SU-DHL-6 (cell line): ENCODE data around the gene CAMK1D.

ENCODE experiments used
- H2AFZ ChIP-seq: fragments of 200-600 bp; sonication (generic); 2 replicates; pipeline ENCODE4 v1.6.1; 2014; ENCODE audit warnings: low read depth, mild to moderate bottlenecking, moderate library complexity, mixed read lengths, antibody characterized with exemption, low read length; ENCODE audit not compliant: severe bottlenecking
- H3F3A ChIP-seq: fragments of 200-600 bp; shearing (Covaris generic); 2 replicates; pipeline ENCODE4 v1.6.0; 2016; ENCODE audit warnings: antibody characterized with exemption, mild to moderate bottlenecking; ENCODE audit not compliant: insufficient read depth
- H3K27ac ChIP-seq: fragments of 200-600 bp; sonication (generic); 2 replicates; pipeline ENCODE4 v1.5.1; 2016; ENCODE audit warnings: low read depth, mild to moderate bottlenecking, low read length, moderate library complexity, mixed read lengths
- H3K27me3 ChIP-seq: fragments of 200-600 bp; sonication (generic), shearing (Covaris generic); 2 replicates; pipeline ENCODE4 v1.6.0; 2014; ENCODE audit warnings: mild to moderate bottlenecking, low read length
- H3K36me3 ChIP-seq: fragments of 200-600 bp; sonication (generic); 2 replicates; pipeline ENCODE4 v1.6.1; 2014; ENCODE audit warnings: mild to moderate bottlenecking, low read length, mixed read lengths
- H3K4me2 ChIP-seq: fragments of 300-600, 200-600 bp; shearing (Covaris generic), sonication (generic); 2 replicates; pipeline ENCODE4 v1.6.0; 2014; ENCODE audit warnings: low read length, low read depth, mild to moderate bottlenecking; ENCODE audit not compliant: poor library complexity, severe bottlenecking
- H3K4me3 ChIP-seq: fragments of 200-600 bp; sonication (generic); 2 replicates; pipeline ENCODE4 v1.5.1; 2014; ENCODE audit warnings: antibody characterized with exemption, low read length, mild to moderate bottlenecking, mixed read lengths; ENCODE audit not compliant: insufficient read depth, poor library complexity, severe bottlenecking
- H3K79me2 ChIP-seq: fragments of 200-600 bp; sonication (generic); 2 replicates; pipeline ENCODE4 v1.6.1; 2014; ENCODE audit warnings: mild to moderate bottlenecking, low read length, moderate library complexity; ENCODE audit not compliant: insufficient read depth
- H3K9ac ChIP-seq: fragments of 200-600 bp; sonication (generic); 2 replicates; pipeline ENCODE4 v1.7.0; 2014; ENCODE audit warnings: mild to moderate bottlenecking, low read length
- H3K9me2 ChIP-seq: fragments of 200-600 bp; sonication (generic); replicated peaks from 2 replicates; pipeline ENCODE4 v1.6.1; 2014; ENCODE audit warnings: low read length; ENCODE audit not compliant: insufficient read depth
- H3K9me3 ChIP-seq: fragments of 200-600 bp; sonication (generic); 2 replicates; pipeline ENCODE4 v1.6.1; 2014; ENCODE audit warnings: low read length, mixed read lengths; ENCODE audit not compliant: insufficient read depth
- H4K20me1 ChIP-seq: fragments of 200-600 bp; sonication (generic); 2 replicates; pipeline ENCODE4 v1.6.1; 2014; ENCODE audit warnings: low read depth, mild to moderate bottlenecking, antibody characterized with exemption, low read length, moderate library complexity, mixed read lengths
- EZH2phosphoT487 ChIP-seq: fragments of 200-600 bp; sonication (generic), shearing (Covaris generic); conservative IDR thresholded peaks from 2 replicates; pipeline ENCODE4 v1.6.1; 2018; ENCODE audit warnings: mild to moderate bottlenecking, antibody characterized with exemption, low read length, moderate library complexity, mixed read lengths
- TF ChIP-seq, protein P1 (sequence below): fragments of 200-600 bp; sonication (generic); IDR thresholded peaks from one replicate; pipeline ENCODE4 v1.5.1; 2017; ENCODE audit warnings: antibody characterized with exemption, mild to moderate bottlenecking, low read length, moderate library complexity; ENCODE audit not compliant: insufficient read depth, poor library complexity, severe bottlenecking

Gene CAMK1D

DNA sequence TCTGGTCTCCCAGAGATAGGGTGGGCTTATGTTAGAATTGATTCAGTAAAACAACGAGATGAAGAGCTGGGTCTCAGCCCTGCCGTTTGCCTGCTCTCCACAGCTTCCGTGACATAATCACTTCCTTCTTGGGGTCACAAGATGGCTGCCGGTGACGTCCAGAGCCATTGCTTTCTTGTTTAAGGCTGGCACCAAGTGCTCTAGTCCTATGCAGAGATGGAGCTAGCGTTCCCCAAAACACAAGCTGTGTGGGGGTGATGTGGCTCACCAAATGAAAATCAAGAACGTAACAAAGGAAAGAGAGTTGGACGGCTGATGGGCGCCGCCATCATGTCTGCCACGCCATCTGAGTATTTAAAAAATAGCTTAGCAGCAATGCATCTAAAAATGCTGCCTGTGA, 296.1 kb downstream of the CAMK1D start:
- Histone ChIP-seq H3K36me3 (no peaks in the 10 kb centered on the region), H3K4me3 (no peak overlapping the region)

DNA sequence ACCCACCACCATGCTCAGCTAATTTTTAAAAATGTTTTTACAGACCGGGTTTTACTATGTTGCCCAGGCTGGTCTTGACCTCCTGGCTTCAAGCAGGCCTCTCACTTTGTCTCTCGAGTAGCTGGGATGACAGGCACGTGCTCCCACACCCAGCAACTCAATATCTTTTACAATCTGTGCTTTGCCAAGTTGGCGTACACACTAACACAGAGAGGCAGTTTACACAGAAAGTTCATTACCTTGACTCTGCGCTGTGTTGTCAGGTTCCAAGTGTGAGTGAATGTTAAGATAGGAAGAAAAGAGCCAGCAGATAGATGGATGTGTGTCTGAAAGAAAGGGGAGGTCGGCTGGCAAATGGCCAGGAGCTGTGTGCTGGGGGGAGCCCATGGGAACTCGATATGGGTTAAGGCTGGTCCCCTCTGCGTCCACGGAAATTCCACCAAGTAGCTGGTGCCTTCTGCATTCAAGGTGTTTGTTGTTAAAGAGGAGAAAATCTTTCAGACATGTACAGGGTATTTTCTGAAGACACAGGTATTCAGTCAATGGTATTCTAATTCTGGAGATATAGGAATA, 299.8 kb downstream of the CAMK1D start:
- no peaks in the 10 kb centered on the region for H3K36me3 ChIP-seq
- no peaks in the 10 kb centered on the region for H3F3A ChIP-seq
- TF ChIP-seq, protein P1, sequence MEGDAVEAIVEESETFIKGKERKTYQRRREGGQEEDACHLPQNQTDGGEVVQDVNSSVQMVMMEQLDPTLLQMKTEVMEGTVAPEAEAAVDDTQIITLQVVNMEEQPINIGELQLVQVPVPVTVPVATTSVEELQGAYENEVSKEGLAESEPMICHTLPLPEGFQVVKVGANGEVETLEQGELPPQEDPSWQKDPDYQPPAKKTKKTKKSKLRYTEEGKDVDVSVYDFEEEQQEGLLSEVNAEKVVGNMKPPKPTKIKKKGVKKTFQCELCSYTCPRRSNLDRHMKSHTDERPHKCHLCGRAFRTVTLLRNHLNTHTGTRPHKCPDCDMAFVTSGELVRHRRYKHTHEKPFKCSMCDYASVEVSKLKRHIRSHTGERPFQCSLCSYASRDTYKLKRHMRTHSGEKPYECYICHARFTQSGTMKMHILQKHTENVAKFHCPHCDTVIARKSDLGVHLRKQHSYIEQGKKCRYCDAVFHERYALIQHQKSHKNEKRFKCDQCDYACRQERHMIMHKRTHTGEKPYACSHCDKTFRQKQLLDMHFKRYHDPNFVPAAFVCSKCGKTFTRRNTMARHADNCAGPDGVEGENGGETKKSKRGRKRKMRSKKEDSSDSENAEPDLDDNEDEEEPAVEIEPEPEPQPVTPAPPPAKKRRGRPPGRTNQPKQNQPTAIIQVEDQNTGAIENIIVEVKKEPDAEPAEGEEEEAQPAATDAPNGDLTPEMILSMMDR: no peak
- no peak for TF ChIP-seq EZH2phosphoT487
- H3K79me2 ChIP-seq: peaks cover 31% of the 10 kb centered on the region
- H3K27me3 ChIP-seq: no peaks in the 10 kb centered on the region
- H2AFZ ChIP-seq: no peak overlapping the region
- no peak overlapping the region for H3K27ac ChIP-seq
- H3K4me3 ChIP-seq: no peak overlapping the region
- no peak overlapping the region for H3K9ac ChIP-seq
- H3K9me3 ChIP-seq: no peaks in the 10 kb centered on the region
- peaks cover 2% of the 10 kb centered on the region; the same call in 1 of the 2 replicates for H4K20me1 ChIP-seq
- no peak overlapping the region for H3K4me2 ChIP-seq
- H3K9me2 ChIP-seq: no peaks in the 10 kb centered on the region

More for the DNA sequence above, 296.1 kb downstream of the CAMK1D start:
- Histone ChIP-seq H3F3A (no peaks in the 10 kb centered on the region), H3K27ac (no peak overlapping the region), H2AFZ (no peak overlapping the region), H3K27me3 (no peaks in the 10 kb centered on the region), H3K9me3 (no peaks in the 10 kb centered on the region), H3K79me2 (peaks cover 41% of the 10 kb centered on the region; the same call in 1 of the 2 replicates), H3K9me2 (no peaks in the 10 kb centered on the region), H4K20me1 (peaks cover 2% of the 10 kb centered on the region; the same call in 1 of the 2 replicates), H3K9ac (no peak overlapping the region), H3K4me2 (no peak overlapping the region)
- TF ChIP-seq EZH2phosphoT487: no peak
- TF ChIP-seq, protein P1: no peak

DNA sequence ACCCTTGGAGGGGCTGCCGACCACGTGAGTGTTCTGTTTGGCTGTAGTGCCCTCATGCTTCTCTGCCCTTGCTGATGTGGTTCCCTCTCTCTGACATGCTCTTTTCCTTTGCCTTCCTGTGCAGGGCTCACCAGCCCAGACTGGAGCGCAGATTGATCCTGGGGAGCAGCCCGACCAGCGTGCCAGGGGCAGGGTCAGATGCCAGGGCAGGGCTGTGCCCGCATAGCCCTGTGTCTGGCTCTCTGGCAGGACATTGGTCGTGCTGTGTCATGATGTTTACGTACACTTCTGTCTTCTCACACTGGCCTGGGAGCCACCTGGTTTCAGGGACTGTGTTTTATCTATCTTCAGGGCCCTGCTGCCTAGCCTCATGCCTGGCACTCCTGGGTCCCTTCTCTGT, 300.8 kb downstream of the CAMK1D start:
- no peak for TF ChIP-seq EZH2phosphoT487
- TF ChIP-seq, protein P1: no peak
- peaks cover 2% of the 10 kb centered on the region; the same call in 1 of the 2 replicates for H4K20me1 ChIP-seq
- no peaks in the 10 kb centered on the region for H3K36me3 ChIP-seq
- H3K4me3 ChIP-seq: no peak overlapping the region
- H3F3A ChIP-seq: no peaks in the 10 kb centered on the region
- no peaks in the 10 kb centered on the region for H3K27me3 ChIP-seq
- H3K9me2 ChIP-seq: no peaks in the 10 kb centered on the region
- H3K9me3 ChIP-seq: no peaks in the 10 kb centered on the region
- no peak overlapping the region for H3K9ac ChIP-seq
- H2AFZ ChIP-seq: no peak overlapping the region
- peaks cover 21% of the 10 kb centered on the region for H3K79me2 ChIP-seq
- no peak overlapping the region for H3K4me2 ChIP-seq
- no peak overlapping the region for H3K27ac ChIP-seq
